ENCODE data around the gene WDR82.
A peak's percentile ranks its signal among the peaks of the same experiment; 100 is the strongest.

WDR82 gene

DNA sequence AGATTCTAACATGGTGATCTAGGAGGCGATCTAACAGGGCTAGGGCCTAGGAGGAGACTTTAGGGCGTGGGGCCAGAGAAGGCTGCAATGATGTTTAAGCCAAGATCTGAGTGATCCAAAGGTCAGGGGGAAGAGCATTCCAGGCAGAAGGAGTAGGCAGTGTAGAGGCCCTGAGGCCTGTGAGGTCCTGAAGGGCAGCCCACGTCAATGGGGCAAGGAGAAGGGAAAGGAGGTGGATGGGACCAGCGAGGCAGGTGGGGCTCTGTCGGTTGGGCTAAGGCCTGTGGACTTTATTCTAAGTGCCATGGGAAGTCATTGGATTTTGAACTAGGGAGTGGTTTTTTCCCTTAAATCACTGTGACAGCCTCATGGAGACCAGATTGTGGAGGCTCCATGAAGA is 27.5 kb upstream of the WDR82 start:
- DNase-seq, result no peak

DNA sequence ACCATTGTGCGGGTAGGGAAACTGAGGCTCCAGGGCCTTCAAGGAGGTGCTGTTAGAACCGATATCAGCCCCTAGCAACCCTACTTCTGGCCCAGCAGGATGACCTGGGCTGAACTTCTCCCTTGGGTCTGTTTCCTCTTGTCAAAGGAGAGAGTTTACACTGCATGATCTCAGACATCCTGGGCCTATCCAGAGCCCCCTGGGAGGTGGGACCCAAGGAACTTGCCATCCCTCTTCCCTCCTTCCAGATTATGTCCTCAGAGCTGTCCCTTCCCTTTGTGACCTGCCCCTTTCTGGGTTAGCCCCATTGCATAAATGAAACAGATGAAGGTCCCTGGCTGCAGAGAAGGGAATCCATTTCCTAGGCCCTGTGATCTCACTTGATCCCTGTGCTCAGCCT is 25.4 kb upstream of the WDR82 start:
- DNase-seq, result no peak

DNA sequence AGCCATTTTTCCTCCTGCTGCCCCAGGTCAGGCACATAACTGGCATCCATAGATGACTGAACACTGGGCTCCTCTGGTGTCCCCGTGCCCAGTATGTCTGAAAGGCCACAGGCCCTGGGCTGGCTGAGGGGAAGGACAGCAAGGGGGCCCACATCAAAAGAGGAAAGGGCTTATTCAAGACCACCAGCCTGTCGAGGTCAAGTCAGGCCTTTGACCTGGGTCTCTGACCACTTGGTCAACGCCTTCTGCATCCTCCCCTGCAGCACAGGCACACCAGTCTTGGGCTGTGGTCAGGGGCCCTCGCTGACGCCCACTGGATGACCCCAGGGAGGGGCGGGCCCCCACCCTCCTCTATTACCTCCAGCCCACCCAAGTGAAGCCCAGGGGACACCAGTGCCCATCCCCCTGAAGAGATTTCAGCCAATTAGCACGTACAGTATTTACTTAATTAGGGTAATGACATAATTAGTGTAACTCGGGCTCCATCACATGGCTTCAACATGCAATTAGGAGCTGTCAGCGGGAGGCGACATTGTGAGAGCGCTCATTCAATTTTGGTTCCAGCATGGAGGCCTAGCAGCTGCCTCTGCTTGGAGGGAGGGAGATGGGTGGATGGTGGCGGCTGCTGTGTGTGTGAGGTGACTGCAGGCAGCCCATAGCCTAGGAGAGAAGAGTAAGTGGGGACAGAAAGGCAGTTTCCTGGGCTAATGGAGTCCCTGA is 24.1 kb upstream of the WDR82 start:
- DNase-seq, result no peak

DNA sequence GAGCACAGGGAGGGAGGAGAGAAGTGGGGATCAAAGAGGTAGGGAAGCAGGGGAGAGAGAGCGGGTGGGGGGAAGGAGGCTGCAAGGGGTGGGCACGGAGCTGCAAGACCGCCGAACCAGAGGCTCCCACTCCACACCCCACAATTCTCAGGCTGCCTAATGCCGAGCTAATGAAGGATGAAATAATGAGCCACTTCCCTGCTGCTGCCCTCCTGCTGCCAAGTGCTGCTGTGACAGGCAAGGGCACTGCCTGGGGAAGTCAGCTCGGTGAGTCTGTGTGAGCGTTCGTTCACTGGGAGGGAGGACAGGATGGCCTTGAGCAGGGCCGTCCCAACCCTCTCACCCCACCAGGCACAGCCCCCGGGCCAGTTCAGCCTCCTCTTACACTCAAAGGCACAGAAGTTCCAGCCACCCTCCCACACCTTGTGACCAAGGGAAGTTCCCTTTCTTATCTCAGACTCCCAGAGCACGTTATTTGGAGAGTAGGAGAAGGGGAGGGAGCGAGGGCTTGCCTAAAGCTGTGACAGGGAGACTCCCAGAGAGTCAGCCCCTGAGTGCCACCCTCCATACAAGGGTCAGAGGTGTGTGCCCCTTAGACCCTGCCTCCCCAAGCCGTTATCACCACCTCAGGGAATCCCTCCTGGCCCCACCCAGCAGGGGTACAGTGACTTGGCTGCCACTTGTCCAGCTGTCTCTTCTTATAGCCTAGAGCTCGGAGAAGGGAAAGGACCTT is 21.6 kb upstream of the WDR82 start:
- no peak for DNase-seq

DNA sequence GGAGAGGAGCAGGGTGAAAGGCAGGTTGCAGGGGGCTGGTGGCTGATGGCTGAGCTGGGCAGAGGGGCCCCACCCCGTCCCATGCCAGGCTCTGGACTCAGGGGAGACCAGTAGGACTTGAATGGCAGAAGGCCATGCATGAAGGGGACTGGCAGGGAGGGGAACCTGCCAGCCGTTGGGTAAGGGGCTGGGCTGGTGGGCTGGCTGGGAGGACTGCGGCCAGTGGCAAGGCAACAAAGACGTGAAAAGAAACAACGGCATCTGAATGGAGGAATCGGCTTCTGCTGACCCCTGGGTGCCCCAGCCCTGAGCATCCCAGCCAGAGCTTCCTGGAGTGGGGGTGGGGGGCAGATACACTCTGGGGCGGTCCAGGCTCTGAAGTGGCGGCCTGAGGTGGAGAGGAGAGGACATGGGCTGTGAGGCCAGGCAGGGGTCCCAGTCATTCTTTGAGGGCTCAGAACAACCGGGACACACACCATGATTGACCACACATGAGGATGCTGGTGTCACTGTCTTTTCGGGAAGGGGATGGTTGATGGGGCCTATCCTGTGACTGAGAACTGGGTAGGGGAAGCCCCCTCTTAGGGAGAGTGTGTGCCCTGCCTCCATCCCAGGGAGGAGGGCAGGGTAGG is 20.9 kb upstream of the WDR82 start:
- no peak for DNase-seq

DNA sequence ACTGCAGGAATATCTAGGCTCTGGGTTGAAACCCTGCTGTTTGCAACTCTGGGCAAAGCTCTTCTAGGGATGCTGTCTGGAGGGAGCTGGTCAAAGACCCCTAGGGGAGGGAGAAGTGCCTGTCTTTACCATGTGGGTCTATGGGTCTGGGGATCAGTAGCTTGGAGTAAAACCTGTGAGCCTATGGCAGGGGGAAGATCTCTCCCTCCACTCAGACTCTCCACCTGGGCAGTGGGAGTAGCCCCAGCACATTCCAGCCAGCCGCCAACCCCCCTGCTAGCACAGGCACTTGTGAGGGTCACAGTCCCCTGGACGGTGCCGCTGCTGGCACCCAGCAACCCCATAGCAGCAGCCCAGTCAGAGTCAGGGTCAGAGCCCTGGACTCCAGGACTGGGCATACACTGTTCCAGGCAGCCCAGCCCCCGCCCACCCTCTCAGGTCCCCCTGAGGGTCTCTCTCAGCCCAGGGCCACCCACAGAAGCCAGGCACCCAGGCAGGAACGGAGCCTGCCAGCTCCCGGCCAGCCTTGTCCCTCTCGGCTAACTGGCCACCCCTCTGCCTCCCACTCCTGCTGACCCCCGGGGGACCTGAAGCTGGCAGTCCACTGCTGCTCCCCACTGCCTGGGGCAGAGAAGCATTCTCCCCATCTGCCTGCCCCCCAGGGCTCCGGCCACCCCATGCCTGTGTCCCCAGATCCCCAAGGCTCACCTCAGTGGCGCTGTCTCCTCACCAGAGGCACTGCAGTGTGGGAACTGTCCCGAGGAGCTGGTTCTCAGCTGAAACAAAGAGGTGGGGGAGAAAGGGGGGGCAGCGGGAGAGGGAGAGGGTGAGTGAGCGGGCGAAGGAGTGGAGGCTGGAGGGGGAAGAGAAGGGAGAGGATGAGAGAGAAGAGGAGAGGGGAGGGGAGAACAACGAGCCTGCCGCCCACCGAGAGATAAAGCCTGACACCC is 20.0 kb upstream of the WDR82 start:
- no peak for DNase-seq

DNA sequence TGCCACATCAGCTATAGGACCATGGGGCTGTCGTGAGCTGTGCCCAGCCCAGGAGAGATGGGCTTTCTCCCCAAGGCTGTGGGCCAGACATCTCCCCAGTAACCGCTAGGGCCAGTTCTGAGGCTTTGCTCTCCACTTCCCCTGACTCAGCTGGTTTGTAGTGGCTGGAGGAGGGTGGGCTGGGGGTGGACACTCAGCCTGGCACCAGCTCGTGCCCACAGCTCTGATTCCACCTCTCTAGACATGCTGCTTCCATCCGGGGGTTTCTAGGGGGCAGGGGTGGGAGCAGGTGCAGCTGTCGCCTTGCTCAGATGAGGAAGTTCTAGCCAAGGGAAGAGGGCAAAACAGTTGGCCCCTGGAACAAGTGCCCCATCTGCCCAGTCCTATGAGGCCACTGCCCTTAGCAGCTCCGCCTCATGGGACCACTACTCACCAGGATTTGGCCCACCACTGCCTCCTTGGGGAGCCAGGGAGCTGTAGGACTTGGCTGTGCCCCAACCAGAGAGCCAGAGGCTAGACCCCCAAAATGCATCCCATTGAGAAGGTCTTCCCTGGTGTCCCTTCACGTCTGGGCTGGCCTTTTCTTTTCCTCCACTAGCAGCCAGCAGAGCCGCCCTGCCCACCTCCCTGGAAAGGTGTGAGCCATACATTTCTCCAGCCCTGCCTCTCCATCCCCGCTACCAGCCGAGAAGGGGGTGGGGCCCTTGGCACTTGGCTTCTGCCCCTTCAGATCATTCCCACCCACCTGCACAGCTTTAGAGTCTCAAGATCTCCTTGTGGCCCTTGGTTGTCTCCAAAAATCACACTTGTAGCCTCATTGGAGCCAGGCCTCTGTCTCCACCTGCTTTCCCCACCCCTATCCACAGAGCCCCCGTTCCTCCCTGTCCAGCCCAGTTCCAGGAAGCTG is 19.0 kb upstream of the WDR82 start:
- no peak for DNase-seq

DNA sequence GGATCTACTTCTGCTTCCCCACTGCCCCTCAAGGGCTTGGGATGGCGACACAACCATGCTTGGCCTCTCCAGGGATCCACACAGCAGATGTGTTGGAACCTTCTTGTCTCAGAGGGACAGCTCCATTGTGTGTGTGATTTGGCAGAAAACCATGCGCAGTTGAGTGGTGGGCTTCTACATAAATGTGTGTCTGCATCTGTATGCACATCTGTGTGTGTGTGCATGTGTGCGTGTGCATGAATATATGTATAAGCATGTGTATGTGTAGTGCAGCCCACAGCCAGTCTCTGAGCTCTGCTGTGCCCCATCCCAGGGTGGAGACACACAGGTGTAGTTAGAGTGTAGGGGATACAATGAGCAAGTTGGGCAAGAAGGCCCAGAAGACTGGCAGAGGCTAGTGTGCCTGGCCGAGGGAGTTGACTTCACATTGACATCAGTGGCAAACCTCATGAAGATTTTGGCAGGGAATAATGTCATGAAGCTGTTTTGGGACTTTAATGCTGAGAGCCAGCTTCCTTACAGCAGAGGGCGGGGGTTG is 17.3 kb upstream of the WDR82 start:
- DNase-seq, result no peak

DNA sequence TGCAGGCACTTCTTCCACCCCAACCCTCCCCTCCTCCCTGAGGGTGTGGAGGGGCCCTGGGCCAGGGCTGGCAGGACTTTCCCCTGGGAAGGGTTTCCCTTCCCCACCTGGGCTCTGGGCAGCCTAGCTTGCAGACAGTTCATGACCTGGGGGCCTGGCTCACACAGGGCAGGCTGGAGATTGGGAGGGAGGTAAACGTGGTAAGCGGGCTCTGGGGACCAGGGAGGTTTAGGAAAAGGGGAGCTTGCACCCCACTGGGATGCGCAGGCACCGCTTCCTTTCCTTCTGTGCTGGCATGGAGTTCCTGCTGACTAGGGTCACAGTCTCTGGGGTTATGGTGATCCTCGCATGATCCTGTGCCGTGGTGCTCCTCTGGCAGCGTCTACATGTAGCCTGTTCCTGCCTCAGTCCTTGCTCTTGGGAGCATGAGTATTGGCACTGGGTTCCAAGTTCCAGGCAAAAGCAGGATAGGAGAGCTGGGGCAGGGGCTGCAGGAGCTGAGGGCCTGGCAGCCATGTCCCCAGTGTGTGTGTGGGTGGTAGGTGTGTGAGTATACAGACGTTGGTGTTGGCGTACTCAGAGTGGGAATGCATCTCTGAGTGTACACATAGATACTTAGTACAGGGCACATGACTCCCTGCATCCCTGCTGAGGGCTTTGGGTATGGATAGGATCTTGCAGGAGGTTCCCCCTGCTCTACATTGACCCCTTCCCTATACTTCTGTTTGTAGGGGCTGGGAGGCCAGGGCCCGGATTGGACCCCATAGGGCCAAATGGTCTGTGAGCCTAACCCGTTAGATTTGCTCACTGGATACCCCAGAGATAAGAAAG is 16.1 kb upstream of the WDR82 start:
- DNase-seq, result no peak

DNA sequence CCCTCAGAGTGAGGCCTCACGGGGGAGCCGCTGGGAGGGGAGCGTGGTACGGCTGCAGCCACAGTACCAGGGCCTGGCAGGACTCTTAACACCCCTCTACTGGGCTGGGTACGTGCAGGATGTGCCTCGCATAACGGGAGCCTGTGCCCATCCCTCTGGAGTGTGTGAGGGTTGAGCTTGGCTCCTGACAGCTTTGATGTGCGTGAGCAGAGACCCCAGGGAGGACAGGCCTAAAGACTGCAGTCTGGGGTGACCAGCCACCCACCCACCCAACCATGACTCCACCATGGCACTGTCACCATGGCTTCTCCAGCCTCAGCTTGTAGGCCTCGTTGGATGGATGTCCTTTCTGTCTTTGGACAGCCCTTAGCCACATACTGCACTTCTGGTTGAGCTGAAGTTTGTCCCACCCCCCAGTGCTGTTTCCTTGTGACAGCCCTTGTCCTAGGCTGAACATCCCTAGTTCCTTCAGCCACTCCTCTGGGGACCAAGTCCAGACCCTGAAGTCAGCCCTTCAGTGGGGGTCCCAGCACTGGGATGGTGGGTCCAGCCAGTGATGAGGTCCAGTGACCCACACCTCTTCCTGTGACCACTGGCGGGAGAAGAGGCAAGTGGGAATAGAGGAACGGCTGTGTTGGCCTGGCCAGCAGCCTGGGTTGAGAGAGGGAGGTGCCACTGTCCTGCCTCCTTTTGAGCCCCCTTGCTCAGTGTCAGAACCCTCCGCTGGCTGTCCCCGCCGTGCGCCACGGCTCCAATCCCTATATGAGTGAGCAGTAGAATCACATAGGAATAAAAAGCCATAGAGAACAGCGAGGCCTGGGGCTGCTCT is 15.3 kb upstream of the WDR82 start:
- no peak for DNase-seq

DNA sequence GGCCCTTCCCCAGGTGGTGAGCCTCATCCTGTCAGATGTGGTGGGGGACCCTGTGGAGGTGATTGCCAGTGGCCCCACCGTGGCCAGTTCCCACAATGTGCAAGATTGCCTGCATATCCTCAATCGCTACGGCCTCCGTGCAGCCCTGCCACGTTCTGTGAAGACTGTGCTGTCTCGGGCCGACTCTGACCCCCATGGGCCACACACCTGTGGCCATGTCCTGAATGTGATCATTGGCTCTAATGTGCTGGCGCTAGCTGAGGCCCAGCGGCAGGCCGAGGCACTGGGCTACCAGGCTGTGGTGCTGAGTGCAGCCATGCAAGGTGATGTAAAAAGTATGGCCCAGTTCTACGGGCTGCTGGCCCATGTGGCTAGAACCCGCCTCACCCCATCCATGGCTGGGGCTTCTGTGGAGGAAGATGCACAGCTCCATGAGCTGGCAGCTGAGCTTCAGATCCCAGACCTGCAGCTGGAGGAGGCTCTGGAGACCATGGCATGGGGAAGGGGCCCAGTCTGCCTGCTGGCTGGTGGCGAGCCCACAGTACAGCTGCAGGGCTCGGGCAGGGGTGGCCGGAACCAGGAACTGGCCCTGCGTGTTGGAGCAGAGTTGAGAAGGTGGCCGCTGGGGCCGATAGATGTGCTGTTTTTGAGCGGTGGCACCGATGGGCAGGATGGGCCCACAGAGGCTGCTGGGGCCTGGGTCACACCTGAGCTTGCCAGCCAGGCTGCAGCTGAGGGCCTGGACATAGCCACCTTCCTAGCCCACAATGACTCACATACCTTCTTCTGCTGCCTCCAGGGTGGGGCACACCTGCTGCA is 14.0 kb upstream of the WDR82 start:
- no peak for DNase-seq

DNA sequence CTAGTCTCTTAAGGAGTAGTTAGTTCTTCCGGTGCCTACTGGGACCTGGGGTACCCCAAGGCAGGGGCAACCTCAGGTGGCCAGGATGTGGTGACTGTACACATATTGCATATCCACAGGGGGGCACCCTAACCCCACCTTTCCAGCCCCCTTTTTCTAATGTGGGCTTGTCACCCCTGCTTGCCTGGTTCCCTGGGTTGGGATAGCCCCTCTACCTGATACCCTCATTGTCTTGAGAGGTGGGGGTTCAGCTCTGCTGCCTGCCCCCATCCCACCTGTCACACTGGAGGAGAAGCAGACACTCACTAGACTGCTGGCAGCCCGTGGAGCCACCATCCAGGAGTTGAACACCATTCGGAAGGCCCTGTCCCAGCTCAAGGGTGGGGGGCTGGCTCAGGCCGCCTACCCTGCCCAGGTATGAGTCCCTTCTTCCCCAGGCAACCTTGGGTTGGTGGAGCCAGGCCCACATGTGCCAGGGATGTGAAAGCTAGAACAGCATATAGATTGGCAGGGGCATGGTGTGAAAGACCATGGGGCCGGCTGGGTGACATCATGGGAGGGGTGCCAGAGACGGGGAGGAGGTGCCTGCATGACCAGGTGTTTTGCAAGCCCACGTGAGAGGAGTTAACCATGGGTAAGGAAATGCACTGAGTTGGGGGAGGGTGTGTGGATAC is 13.2 kb upstream of the WDR82 start:
- DNase-seq, result peak; percentile 67

DNA sequence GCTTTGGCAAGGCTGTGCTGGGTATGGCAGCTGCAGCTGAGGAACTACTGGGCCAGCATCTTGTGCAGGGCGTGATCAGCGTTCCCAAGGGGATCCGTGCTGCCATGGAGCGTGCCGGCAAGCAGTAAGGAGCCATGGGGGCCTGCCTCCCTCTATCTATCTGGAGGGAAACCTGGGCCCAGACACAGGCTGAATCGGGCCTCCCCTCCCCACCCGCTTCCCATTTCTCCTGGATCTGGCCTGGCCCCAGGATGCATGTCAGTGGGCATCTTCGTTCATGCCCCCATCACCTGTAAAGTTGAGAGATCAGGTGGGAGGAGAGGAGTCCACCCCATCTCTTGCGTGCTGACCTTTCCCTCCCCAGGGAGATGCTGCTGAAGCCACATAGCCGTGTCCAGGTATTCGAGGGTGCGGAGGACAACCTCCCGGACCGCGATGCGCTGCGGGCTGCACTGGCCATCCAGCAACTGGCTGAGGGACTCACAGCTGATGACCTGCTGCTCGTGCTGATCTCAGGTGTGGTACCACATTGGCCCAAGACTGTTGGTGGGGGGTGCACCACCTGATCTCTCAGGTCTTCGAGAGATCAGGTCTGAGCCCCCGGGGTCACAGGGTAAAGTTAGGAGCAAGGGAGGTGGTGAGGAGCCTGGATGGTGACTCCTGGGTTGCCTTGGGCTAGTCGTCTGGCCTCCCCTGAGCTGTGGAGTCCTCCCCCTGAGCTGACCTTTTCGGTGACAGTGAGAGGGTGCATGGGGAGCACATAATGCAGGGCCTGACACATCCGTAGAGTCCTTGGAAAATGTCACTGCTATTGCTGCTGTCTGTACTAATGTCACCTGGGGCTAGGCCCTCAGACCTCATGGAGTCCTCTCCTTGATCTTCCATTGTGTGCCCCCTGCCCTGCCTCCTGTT is 12.4 kb upstream of the WDR82 start:
- DNase-seq, result no peak

DNA sequence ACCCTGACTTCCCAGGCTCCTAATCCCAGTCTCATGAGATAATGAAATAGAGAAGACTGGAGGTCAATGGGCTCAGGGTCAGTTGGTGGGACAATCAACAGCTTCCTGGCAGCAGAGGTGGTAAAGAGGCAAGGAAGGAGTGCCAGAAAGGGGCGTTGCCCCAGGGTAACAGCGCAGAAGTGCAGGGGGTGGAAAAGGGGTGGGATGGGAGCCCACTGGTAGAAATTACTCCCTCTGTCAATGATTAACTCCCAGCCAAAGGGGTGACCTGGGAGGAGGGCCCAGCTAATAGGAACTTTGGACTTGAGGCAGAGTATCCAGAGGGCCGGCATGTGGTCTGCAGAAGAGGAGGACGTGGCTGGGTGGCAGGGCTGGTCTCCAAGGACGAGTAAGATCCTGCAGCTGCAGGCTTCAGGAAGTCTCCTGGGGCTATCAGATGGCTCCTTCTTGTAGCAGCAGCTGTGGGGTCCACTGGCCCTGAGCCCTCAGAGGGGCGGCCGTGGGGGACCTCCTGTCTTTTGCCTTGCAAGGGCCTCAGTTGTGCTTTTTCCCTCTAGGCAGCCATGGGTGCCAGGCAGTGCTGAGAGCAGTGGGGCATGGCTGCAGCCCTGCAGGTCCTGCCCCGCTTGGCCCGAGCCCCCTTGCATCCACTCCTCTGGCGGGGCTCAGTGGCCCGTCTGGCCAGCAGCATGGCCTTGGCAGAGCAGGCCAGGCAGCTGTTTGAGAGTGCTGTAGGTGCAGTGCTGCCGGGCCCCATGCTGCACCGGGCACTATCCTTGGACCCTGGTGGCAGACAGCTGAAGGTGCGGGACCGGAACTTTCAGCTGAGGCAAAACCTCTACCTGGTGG is 11.5 kb upstream of the WDR82 start:
- DNase-seq, result no peak

DNA sequence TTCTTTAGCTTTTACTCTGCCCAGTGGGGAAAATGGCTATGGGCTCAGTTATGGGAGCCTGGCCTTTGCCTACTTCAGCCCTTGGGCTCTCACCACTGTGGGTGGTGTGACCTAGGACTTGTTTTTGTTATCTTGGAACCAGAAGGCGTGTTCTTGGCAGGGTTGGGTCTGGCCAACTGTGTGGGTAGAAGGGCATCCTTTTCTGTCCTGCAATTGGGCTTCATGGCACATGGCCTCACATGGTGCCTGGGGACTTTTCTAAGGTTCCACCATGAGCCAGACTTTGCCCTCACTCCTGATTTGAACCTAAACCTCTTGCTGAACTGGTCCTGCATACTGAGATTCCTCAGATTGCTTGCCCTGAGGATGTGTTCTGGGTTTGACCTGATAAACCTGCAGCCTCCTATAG is 10.9 kb upstream of the WDR82 start:
- no peak for DNase-seq

DNA sequence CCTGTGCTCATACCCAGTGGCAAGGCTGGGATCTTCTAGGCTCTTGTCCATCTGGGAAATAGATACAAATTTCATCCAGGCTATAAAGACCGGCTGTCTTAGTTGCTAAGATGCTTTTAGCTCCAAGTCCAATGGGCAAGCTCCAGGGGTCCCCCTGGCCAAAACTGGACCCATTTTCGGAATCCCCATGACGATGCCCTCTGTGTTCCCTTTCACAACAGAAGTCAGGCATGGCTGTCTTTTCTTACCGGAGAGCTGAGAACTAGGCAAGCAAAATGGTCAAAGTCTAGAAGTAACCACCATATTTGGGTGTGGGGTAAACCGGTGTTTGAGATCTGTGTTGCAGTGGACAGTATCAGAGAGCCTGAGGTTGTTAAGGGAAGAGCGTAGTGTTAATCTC is 10.2 kb upstream of the WDR82 start:
- no peak for DNase-seq

Measured in stimulated activated CD8-positive, alpha-beta memory T cell treated with anti-CD3 and anti-CD28 coated beads, Interleukin-4, amount 100 ng/mL, for 48 hours (primary cell).